Astrocyte (in vitro differentiated cells and primary cell): ENCODE data around the gene LIMA1. TPM values are rescaled to one million over a fixed set of nuclear protein-coding genes. Genes with fewer than 3 reads are reported as not detected.

ENCODE experiments used
- DNase-seq: peaks from one replicate; pipeline ENCODE4 v3.0.0-alpha.2; 2010; ENCODE audit warnings: low read depth
- FAIRE-seq: peaks from 2 replicates; lab custom pipeline; 2011; peaks lifted over from hg19 to GRCh38; lab: Jason Lieb, UNC
- H2AFZ ChIP-seq: 2 replicates; pipeline ENCODE4 v1.6.0; 2012; ENCODE audit warnings: low read depth, low read length, inconsistent platforms
- H3K27ac ChIP-seq: 2 replicates; pipeline ENCODE4 v1.5.1; 2011; ENCODE audit warnings: low read depth, low read length, inconsistent platforms
- H3K27me3 ChIP-seq: 2 replicates; pipeline ENCODE4 v1.6.0; 2011; ENCODE audit warnings: low read length, inconsistent platforms; ENCODE audit not compliant: insufficient read depth
- H3K36me3 ChIP-seq: 2 replicates; pipeline ENCODE4 v1.5.1; 2011; ENCODE audit warnings: low read length, inconsistent platforms; ENCODE audit not compliant: insufficient read depth
- H3K4me1 ChIP-seq: 2 replicates; pipeline ENCODE4 v1.5.1; 2011; ENCODE audit warnings: low read length, inconsistent platforms; ENCODE audit not compliant: insufficient read depth
- H3K4me2 ChIP-seq: 2 replicates; pipeline ENCODE4 v1.6.0; 2012; ENCODE audit warnings: low read length, inconsistent platforms
- H3K4me3 ChIP-seq: 2 replicates; pipeline ENCODE4 v1.5.1; 2011; ENCODE audit warnings: low read depth, mild to moderate bottlenecking, low read length, inconsistent platforms; ENCODE audit not compliant: insufficient read depth
- H3K79me2 ChIP-seq: 2 replicates; pipeline ENCODE4 v1.6.0; 2012; ENCODE audit warnings: mild to moderate bottlenecking, low read length, inconsistent platforms; ENCODE audit not compliant: insufficient read depth
- H3K9ac ChIP-seq: 2 replicates; pipeline ENCODE4 v1.6.0; 2012; ENCODE audit warnings: mild to moderate bottlenecking, low read length, inconsistent platforms
- H3K9me3 ChIP-seq: 2 replicates; pipeline ENCODE4 v1.5.1; 2012; ENCODE audit warnings: low read depth, mild to moderate bottlenecking, low read length, inconsistent platforms; ENCODE audit not compliant: insufficient read depth
- H4K20me1 ChIP-seq: 2 replicates; pipeline ENCODE4 v1.6.0; 2012; ENCODE audit warnings: low read length, inconsistent platforms; ENCODE audit not compliant: insufficient read depth
- H3K27ac Mint-ChIP-seq: one replicate; pipeline ENCODE4 v1.8.0; 2021; ENCODE audit warnings: mild to moderate bottlenecking, mixed read lengths; ENCODE audit not compliant: unreplicated experiment
- H3K27me3 Mint-ChIP-seq: one replicate; pipeline ENCODE4 v1.8.0; 2021; ENCODE audit warnings: low read depth, mixed read lengths; ENCODE audit not compliant: unreplicated experiment
- H3K36me3 Mint-ChIP-seq: one replicate; pipeline ENCODE4 v1.8.0; 2021; ENCODE audit warnings: low read depth, mixed read lengths; ENCODE audit not compliant: unreplicated experiment
- H3K4me1 Mint-ChIP-seq: one replicate; pipeline ENCODE4 v1.8.0; 2021; ENCODE audit warnings: low read depth, mixed read lengths; ENCODE audit not compliant: unreplicated experiment
- H3K4me3 Mint-ChIP-seq: one replicate; pipeline ENCODE4 v1.8.0; 2021; ENCODE audit warnings: mild to moderate bottlenecking, moderate library complexity, mixed read lengths; ENCODE audit not compliant: unreplicated experiment
- H3K9me3 Mint-ChIP-seq: one replicate; pipeline ENCODE4 v1.8.0; 2021; ENCODE audit warnings: mild to moderate bottlenecking, mixed read lengths; ENCODE audit not compliant: unreplicated experiment
- CTCF ChIP-seq: IDR thresholded peaks from 2 replicates; pipeline ENCODE4 v1.5.1; 2011; ENCODE audit warnings: low read depth, mild to moderate bottlenecking, inconsistent platforms, low read length, moderate library complexity; ENCODE audit not compliant: insufficient read depth
- EZH2 ChIP-seq: IDR thresholded peaks from 2 replicates; pipeline ENCODE4 v1.6.1; 2012; ENCODE audit warnings: mild to moderate bottlenecking, low read length, inconsistent platforms; ENCODE audit not compliant: insufficient read depth
- total RNA-seq: library from RNA; stranded (reverse); gene quantifications from 2 replicates; pipeline ENCODE4 v1.2.1, GENCODE V29; 2021

The LIMA1 gene
- total RNA-seq, 1 donor from 2014 or later = 173 TPM

- H3K4me1 ChIP-seq = peaks cover 29% of the 10 kb centered on the region
- no peak overlapping the region for H2AFZ ChIP-seq
- H3K36me3 ChIP-seq = peaks cover 10% of the 10 kb centered on the region
- Mint-ChIP-seq H3K27me3 (no peaks in the 10 kb centered on the region), H3K4me3 (no peak overlapping the region), H3K9me3 (no peaks in the 10 kb centered on the region), H3K36me3 (peaks cover 19% of the 10 kb centered on the region), H3K4me1 (peaks cover 18% of the 10 kb centered on the region), H3K27ac (no peak overlapping the region)
- H3K9ac ChIP-seq = peak overlapping the region; percentile 94
- H3K27ac ChIP-seq = peak overlapping the region; percentile 88
- H4K20me1 ChIP-seq = peaks cover 37% of the 10 kb centered on the region
- DNase-seq (peak; percentile 88), FAIRE-seq (peak; percentile 63)
- TF ChIP-seq CTCF = peak; percentile 8
- TF ChIP-seq EZH2 = no peak
- H3K4me3 ChIP-seq = peak overlapping the region; percentile 95
- H3K27me3 ChIP-seq = no peaks in the 10 kb centered on the region
- no peaks in the 10 kb centered on the region for H3K9me3 ChIP-seq
- peak overlapping the region; percentile 84 for H3K4me2 ChIP-seq
- peaks cover 56% of the 10 kb centered on the region for H3K79me2 ChIP-seq
Measured at GRCh38 chr12:50222275-50222783, 61.0 kb downstream of the LIMA1 start.

- Mint-ChIP-seq H3K4me1 (peaks cover 22% of the 10 kb centered on the region), H3K36me3 (peaks cover 19% of the 10 kb centered on the region), H3K4me3 (no peak overlapping the region), H3K9me3 (no peaks in the 10 kb centered on the region), H3K27me3 (no peaks in the 10 kb centered on the region), H3K27ac (no peak overlapping the region)
- H3K79me2 ChIP-seq = peaks cover 66% of the 10 kb centered on the region
- peak overlapping the region; percentile 84 for H3K4me2 ChIP-seq
- H3K27me3 ChIP-seq = no peaks in the 10 kb centered on the region
- peak overlapping the region; percentile 94 for H3K9ac ChIP-seq
- H3K4me3 ChIP-seq = peak overlapping the region; percentile 95
- H3K36me3 ChIP-seq = peaks cover 17% of the 10 kb centered on the region
- peaks cover 45% of the 10 kb centered on the region for H4K20me1 ChIP-seq
- DNase-seq (peak; percentile 83), FAIRE-seq (no peak)
- H3K27ac ChIP-seq = peak overlapping the region; percentile 88
- no peaks in the 10 kb centered on the region for H3K9me3 ChIP-seq
- TF ChIP-seq EZH2 (no peak), CTCF (no peak)
- H2AFZ ChIP-seq = no peak overlapping the region
- peaks cover 29% of the 10 kb centered on the region for H3K4me1 ChIP-seq
Measured at GRCh38 chr12:50221228-50222008, 61.9 kb downstream of the LIMA1 start.
